Heart left ventricle (tissue), 16 donors: Measurements from ENCODE around the gene N4BP2L2. TPM values are rescaled to one million over a fixed set of nuclear protein-coding genes. Genes with fewer than 3 reads are reported as not detected.

Source experiments
- ATAC-seq, 4 donors: fragments of 200-7000 bp; cut with Tn5 transposase; one replicate each; pipeline ENCODE4 v1.9.1; 2020 to 2022; ENCODE audit warnings: moderate library complexity in 4 of 4, mild to moderate bottlenecking in 3 of 4, moderate number of reproducible peaks in 1 of 4
- DNase-seq, 5 donors: peaks; one replicate each; pipeline ENCODE4 v3.0.0-alpha.2; 2020
- H3K27ac ChIP-seq, 12 donors: fragments of 200-600 bp; sonication (generic) in 4 of 12; one replicate each; pipeline versions ENCODE4 v1.5.0 to v1.8.0; 2016 to 2022; ENCODE audit warnings: mild to moderate bottlenecking in 2 of 12
- H3K27me3 ChIP-seq, 9 donors: fragments of 200-600 bp; sonication (generic) in 2 of 9; one replicate each; pipeline versions ENCODE4 v1.5.1 to v1.8.0; 2016 to 2022; ENCODE audit warnings: mild to moderate bottlenecking in 3 of 9
- H3K36me3 ChIP-seq, 9 donors: fragments of 200-600 bp; sonication (generic) in 2 of 9; one replicate each; pipeline versions ENCODE4 v1.5.0 to v1.8.0; 2018 to 2022; ENCODE audit warnings: mild to moderate bottlenecking in 2 of 9
- H3K4me1 ChIP-seq, 12 donors: fragments of 200-600 bp; sonication (generic) in 4 of 12; one replicate each; pipeline versions ENCODE4 v1.5.0 to v1.8.0; 2016 to 2022; ENCODE audit warnings: mild to moderate bottlenecking in 3 of 12
- H3K4me3 ChIP-seq, 12 donors: fragments of 200-600 bp; sonication (generic) in 4 of 12; one replicate each; pipeline versions ENCODE4 v1.5.0 to v1.8.0; 2017 to 2022; ENCODE audit warnings: mild to moderate bottlenecking in 9 of 12, moderate library complexity in 4 of 12
- H3K9me3 ChIP-seq, 12 donors: fragments of 200-600 bp; sonication (generic) in 4 of 12; one replicate each; pipeline versions ENCODE4 v1.5.0 to v1.8.0; 2016 to 2022; ENCODE audit warnings: mild to moderate bottlenecking in 1 of 12
- POLR2A ChIP-seq, 2 donors: fragments of 450-650 bp; IDR thresholded peaks; one replicate each; pipeline ENCODE4 v1.6.1; 2017; ENCODE audit warnings: antibody characterized with exemption in 2 of 2, mild to moderate bottlenecking in 2 of 2, moderate library complexity in 2 of 2
- WGBS, 4 donors: extraction: QIAGEN DNeasy Blood & Tissue Kit in 2 of 4; methylation state at CpG; one replicate each; pipeline versions ENCODE4 v1.1.5 to v1.1.7; 2013 to 2018; 5-methylcytosine and 5-hydroxymethylcytosine counted together
- intact Hi-C, 10 donors: fragments of 100-400 bp; cut with DNase I; formaldehyde crosslinking; loops; one replicate each; pipeline versions ENCODE4 v1.11.1 to v1.14.2; 2022
- polyA plus RNA-seq, 2 donors: library from polyadenylated mRNA; stranded (reverse); fragments of 200-250 nt; gene quantifications; one replicate each; pipeline ENCODE4 v1.2.3, GENCODE V29; 2013
- total RNA-seq, 9 donors: library from RNA; depleted of rRNA in 2 of 9; stranded (reverse); fragments of >200 nt in 2 of 9; fragmentation: NEBNext Ultra II Directional in 3 of 9; extraction: Animal tissue kit (Norgen Biotek cat#: 25700) in 3 of 9; gene quantifications; one replicate each; pipeline versions ENCODE4 v1.1.0 to v1.2.4, GENCODE V29; 2016 to 2023
- TF ChIP-seq, protein P1 (sequence below), 12 donors: fragments of 200-600 bp; sonication (generic) in 4 of 12; IDR thresholded peaks; one replicate each; pipeline versions ENCODE4 v1.5.0 to v1.8.0; 2018 to 2022; ENCODE audit warnings: antibody characterized with exemption in 12 of 12, mild to moderate bottlenecking in 5 of 12
- donor health status: ischemic (EF 13 %, LVEDD 7.1; RV severe dilation, severe dysfunction).
- donor health status: healthy with polysubstance abuse.
- donor health status: DM: no; HTN: yes; CAD: no.
- donor health status: DM: no; HTN: no; CAD: no.
- donor health status: ischemic (EF 25% LVEDD 6.9; RV normal size, moderate dysfunction).
- donor health status: ischemic (EF 25% LVEDD 5.7; RV mildly dilated, moderate dysfunction).
- donor health status: healthy.
- donor health status: DM: yes; HTN: yes; CAD: no.
- donor health status: ischemic (EF 35%, LVEDD 5.7; RV mildly dilated, moderate dysfunction).
- donor health status: nonischemic (EF 11% LVEDD 7.7; RV severe dilation, severe dysfunction).
- donor health status: DM: yes; HTN: yes; CAD: no.
- donor health status: PGD.
- donor health status: ischemic (EF 29% LVEDD 5.4; RV normal size, mild dysfunction).
- donor health status: nonischemic (EF 23%, LVEDD 6.1; RV moderate dilation, normal function).

N4BP2L2 gene
- total and polyA plus RNA-seq, 11 donors = 40.4 to 297 (median 131) TPM

DNA sequence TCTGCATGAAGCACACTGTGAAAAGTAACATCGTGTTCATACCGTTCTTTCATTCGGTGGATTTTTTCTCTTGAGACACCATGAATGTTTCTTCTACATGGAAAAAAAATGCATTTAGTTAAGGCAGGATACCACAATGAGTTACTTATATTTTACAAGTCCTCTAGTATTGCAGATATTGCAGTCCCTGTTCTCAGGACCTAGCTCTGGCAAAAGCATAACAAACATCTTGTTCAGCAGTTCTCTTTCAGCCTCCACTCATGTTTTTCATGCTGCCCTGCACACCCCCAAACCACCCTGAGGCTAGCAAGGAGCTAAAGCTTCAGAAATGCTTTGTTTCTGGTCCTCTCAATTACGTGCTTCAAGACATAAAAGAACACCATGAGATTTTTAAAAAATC, 135.5 kb downstream of the N4BP2L2 start:
- no peak for ATAC-seq
- 89 to 95% (median 92%) methylated on average over 4 of the region's 4 CpGs for WGBS, 4 donors

DNA sequence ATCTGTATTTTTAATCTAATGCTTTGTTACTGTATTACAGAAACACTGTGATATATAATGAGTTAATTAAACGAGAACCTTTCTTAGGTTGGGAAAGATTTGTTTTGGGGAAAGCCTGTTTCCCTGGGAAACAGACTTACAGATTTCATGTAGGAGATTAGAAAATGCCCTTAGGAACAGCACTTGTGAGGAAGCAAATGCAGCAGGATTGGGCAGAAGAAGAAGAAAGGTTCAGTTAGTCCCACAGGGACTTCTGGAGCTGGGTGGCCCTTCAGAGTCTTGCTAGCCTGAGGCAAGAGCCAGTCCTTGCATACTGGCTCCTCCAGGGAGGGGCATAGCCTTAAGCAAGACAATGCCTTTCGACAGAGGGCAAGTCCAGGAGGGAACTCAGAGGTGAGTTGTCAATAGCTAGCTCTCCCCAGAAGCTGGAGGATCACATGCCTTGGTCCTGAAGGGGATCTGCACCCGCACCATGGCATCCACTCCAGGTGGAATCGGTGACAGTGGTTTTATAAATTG, 147.4 kb downstream of the N4BP2L2 start:
- Histone ChIP-seq H3K4me1 (no peaks in the 10 kb centered on the region), H3K4me3 (no peak overlapping the region), H3K36me3 (peaks cover 0 to 2% (median 0%) of the 10 kb centered on the region in 9 donors), H3K27me3 (no peaks in the 10 kb centered on the region), H3K9me3 (no peaks in the 10 kb centered on the region), H3K27ac (no peak overlapping the region)
- DNase-seq (no peak), ATAC-seq (no peak)
- 73 to 84% (median 75%) methylated on average over 4 of the region's 4 CpGs for WGBS, 4 donors
- TF ChIP-seq POLR2A (IDR thresholded peaks at IDR 0.05) = no peak
- TF ChIP-seq, protein P1, sequence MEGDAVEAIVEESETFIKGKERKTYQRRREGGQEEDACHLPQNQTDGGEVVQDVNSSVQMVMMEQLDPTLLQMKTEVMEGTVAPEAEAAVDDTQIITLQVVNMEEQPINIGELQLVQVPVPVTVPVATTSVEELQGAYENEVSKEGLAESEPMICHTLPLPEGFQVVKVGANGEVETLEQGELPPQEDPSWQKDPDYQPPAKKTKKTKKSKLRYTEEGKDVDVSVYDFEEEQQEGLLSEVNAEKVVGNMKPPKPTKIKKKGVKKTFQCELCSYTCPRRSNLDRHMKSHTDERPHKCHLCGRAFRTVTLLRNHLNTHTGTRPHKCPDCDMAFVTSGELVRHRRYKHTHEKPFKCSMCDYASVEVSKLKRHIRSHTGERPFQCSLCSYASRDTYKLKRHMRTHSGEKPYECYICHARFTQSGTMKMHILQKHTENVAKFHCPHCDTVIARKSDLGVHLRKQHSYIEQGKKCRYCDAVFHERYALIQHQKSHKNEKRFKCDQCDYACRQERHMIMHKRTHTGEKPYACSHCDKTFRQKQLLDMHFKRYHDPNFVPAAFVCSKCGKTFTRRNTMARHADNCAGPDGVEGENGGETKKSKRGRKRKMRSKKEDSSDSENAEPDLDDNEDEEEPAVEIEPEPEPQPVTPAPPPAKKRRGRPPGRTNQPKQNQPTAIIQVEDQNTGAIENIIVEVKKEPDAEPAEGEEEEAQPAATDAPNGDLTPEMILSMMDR (IDR thresholded peaks at IDR 0.05) = no peak
- intact Hi-C loops = no loop called here

More for the DNA sequence above, 135.5 kb downstream of the N4BP2L2 start:
- Histone ChIP-seq H3K9me3 (no peaks in the 10 kb centered on the region), H3K4me1 (no peaks in the 10 kb centered on the region), H3K36me3 (peaks cover 0 to 69% (median 48%) of the 10 kb centered on the region in 9 donors), H3K27ac (no peak overlapping the region), H3K4me3 (no peak overlapping the region), H3K27me3 (no peaks in the 10 kb centered on the region)
- no peak for DNase-seq
- intact Hi-C loops = no loop called here
- no peak for TF ChIP-seq POLR2A (IDR thresholded peaks at IDR 0.05)
- TF ChIP-seq, protein P1 (IDR thresholded peaks at IDR 0.05) = no peak

DNA sequence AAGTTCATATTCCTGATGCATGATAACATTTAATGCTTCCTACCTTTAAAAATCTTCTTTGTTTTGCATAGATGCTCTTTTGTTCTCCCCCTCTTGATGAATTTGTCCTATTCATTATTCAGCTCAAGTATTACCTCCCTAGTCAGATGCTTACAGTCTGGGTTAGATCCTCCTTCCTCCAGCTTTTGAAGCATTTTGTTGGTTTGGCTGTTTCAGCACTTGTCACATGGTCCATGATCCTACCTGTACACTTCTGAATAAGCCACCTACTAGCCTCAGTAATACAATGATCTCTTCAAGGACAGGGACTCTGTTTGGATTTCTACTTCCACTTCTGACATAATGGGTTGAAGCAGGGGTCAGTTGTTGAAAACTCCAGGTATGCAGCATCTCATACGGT, 148.1 kb downstream of the N4BP2L2 start:
- no peaks in the 10 kb centered on the region for H3K9me3 ChIP-seq
- H3K4me1 ChIP-seq = no peaks in the 10 kb centered on the region
- TF ChIP-seq POLR2A (IDR thresholded peaks at IDR 0.05) = no peak
- TF ChIP-seq, protein P1 (IDR thresholded peaks at IDR 0.05) = no peak
- no peak overlapping the region for H3K27ac ChIP-seq
- WGBS, 4 donors = 82 to 100% (median 90%) methylated on average over 1 of the region's 1 CpG
- intact Hi-C loops = no loop called here
- no peak for DNase-seq
- H3K4me3 ChIP-seq = no peak overlapping the region
- ATAC-seq = no peak
- H3K36me3 ChIP-seq = no peaks in the 10 kb centered on the region
- H3K27me3 ChIP-seq = no peaks in the 10 kb centered on the region

DNA sequence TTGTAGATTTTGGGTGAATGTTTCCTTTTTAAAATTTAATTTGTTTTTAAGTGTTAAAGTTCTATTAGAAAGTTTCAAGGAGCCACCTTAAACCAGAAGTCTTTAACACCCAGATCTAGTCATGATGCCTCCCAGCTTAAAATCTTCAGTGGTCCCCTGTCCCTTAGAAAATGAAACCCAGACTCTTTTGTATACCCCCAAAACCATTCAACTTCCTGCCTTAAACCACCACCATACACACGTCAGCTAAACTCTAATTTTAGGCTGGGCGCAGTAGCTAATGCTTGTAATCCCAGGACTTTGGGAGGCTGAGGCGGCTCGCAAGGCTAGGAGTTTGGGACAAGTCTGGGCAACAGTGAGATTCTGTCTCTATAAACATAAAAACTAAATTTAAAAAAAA, 148.5 kb downstream of the N4BP2L2 start:
- DNase-seq = no peak
- 77 to 97% (median 82%) methylated on average over 4 of the region's 4 CpGs for WGBS, 4 donors

More for the DNA sequence above, 148.5 kb downstream of the N4BP2L2 start:
- no peak overlapping the region for H3K4me3 ChIP-seq
- no peaks in the 10 kb centered on the region for H3K4me1 ChIP-seq
- ATAC-seq = no peak
- H3K36me3 ChIP-seq = peaks cover 0 to 2% (median 0%) of the 10 kb centered on the region in 9 donors
- TF ChIP-seq POLR2A (IDR thresholded peaks at IDR 0.05) = no peak
- TF ChIP-seq, protein P1 (IDR thresholded peaks at IDR 0.05) = no peak
- no peaks in the 10 kb centered on the region for H3K27me3 ChIP-seq
- H3K27ac ChIP-seq = no peak overlapping the region
- no peaks in the 10 kb centered on the region for H3K9me3 ChIP-seq
- intact Hi-C loops = no loop called here
